ENCODE data around the gene TEX51.

The TEX51 gene

GRCh38 chr2:126898636-126899035, at the start of gene TEX51:
TEX51 (plus strand) TSS chr2:126898890; CDS start chr2:126898919, 29 bp downstream.
- no peak for ATAC-seq
- no peak for DNase-seq

DNA sequence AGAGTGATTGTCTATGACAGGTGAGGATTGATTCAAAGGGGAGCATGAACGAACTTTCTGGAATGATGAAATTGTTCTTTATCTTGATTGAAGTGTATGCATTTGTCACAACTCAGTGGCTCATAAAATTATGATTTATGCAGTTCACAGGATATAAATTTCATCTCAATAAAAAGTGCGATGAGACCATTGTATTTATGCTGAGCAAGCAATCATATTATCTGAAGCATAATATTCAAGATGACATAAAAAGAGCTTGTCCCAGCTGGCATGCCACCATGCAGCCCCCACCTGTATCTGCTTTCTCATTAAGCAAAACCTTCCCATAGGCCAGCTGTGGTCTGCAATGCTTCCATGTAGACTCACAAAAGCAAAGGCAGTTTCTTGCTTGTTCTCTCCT, 49.6 kb upstream of the TEX51 start:
- no peak for DNase-seq
- no peak for ATAC-seq

- no peak for ATAC-seq
Observed at GRCh38 chr2:126849486-126849885, 49.2 kb upstream of the TEX51 start.

GRCh38 chr2:126849991-126850535, 48.6 kb upstream of the TEX51 start:
- no peak for ATAC-seq

More at GRCh38 chr2:126849486-126849885, 49.2 kb upstream of the TEX51 start:
- DNase-seq: no peak

GRCh38 chr2:126850940-126851339, 47.8 kb upstream of the TEX51 start:
- no peak for DNase-seq
- no peak for ATAC-seq

More at GRCh38 chr2:126849991-126850535, 48.6 kb upstream of the TEX51 start:
- DNase-seq: no peak

GRCh38 chr2:126851756-126852155, 46.9 kb upstream of the TEX51 start:
- DNase-seq (no peak), ATAC-seq (no peak)

GRCh38 chr2:126852361-126852760, 46.3 kb upstream of the TEX51 start:
- DNase-seq: no peak
- no peak for ATAC-seq

DNA sequence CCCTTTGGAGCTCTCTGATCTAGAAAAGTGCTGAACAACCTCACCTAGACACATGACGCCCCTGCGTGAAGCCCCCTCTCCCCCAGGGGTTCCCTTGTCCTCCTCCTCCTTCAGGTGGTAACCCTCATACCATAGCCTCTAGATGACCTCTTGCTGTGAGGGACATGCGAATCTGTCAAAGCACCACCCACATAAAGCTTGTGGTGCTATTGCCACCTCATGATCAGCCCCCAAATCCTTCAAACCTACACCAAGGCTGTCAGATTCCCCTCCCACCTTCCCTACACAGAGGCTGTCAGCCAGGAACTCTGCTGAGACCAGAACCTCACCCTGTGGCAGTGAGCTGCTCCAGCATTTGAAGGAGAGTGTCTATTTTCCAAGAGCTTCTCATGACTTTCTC, 43.1 kb upstream of the TEX51 start:
- DNase-seq (no peak), ATAC-seq (no peak)

DNA sequence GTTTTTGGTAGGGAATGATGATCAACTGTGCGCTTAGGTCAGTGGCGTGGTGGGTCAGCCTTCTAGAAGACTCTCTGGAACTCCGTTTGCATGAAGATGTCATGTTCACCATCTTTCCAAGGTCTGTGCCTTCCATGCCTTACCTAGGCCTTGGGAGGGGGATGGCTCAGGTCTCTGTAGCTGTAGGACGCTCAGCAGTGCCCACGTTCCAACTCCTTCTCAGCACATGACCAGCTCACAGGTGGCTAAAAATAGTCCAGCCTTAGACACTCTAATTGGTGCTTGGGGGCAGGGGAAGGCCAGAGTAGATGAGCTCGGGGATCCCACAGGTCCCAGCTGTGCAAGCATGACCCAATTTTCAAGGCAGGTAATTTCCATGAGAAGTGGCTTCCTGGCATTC, 42.3 kb upstream of the TEX51 start:
- DNase-seq (no peak), ATAC-seq (no peak)

GRCh38 chr2:126857502-126857901, 41.2 kb upstream of the TEX51 start:
- ATAC-seq (peak; percentile 24), DNase-seq (no peak)

DNA sequence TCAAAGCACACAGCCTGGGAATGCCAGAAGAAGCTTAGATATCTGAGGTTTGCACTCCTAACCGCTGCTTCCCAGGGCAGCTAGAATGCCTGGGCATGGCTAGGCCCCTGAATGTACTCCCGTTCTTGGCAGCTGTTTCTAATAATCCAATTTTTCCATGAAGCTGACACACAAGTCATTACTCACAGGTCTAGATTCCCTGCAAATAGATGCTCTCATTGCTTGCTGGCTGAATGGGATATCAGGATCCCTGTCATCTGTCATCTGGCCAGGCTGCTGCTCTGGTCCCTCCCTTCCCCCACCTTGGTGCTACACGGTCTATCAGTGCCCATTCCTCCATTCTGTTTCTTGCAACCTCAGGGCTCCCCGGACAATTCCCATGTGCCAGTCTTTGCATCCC, 40.7 kb upstream of the TEX51 start:
- ATAC-seq (no peak), DNase-seq (no peak)

GRCh38 chr2:126858436-126858835, 40.3 kb upstream of the TEX51 start:
- DNase-seq: no peak
- ATAC-seq: no peak

GRCh38 chr2:126858991-126859390, 39.7 kb upstream of the TEX51 start:
- DNase-seq: no peak

DNA sequence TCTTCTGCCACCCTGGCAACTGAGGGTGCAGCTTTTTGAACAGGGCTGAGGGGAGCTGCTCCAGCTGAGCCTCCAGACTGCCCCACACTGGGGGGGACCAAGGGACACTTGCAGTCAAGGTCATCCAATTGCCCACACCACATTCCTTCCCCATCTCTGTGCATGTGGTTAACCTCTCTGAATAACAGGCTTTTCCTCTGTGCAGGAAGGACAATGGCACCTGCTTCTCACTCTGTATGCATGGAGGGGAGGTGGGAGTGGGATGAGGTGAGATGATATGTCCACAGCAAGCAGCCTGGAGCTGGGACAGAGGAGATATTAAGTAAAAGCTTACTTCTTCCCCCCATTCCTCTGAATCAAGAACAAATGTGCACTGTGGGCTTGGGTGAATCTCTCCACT, 39.1 kb upstream of the TEX51 start:
- ATAC-seq (no peak), DNase-seq (no peak)

More at GRCh38 chr2:126858991-126859390, 39.7 kb upstream of the TEX51 start:
- no peak for ATAC-seq

GRCh38 chr2:126860385-126860784, 38.3 kb upstream of the TEX51 start:
- DNase-seq: no peak
- ATAC-seq: no peak

DNA sequence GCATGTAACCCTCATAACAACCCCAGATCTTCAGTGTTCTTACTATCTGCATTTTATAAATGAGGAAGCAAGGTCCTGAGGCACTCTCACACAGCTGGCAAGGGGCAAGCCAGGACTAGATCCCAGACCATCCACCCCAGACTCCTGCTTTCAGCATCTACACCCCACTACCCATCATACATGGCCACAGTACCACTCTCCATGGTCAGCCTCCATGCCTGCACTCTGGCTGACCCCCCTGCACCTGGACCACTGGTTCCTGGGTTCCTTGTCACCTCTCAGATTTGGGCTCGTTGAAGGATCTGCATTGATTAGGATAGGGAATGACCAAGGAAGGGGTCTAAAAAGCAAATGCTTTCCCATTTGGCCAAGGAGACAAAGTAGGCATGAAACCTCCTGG, 36.0 kb upstream of the TEX51 start:
- ATAC-seq (no peak), DNase-seq (no peak)

DNA sequence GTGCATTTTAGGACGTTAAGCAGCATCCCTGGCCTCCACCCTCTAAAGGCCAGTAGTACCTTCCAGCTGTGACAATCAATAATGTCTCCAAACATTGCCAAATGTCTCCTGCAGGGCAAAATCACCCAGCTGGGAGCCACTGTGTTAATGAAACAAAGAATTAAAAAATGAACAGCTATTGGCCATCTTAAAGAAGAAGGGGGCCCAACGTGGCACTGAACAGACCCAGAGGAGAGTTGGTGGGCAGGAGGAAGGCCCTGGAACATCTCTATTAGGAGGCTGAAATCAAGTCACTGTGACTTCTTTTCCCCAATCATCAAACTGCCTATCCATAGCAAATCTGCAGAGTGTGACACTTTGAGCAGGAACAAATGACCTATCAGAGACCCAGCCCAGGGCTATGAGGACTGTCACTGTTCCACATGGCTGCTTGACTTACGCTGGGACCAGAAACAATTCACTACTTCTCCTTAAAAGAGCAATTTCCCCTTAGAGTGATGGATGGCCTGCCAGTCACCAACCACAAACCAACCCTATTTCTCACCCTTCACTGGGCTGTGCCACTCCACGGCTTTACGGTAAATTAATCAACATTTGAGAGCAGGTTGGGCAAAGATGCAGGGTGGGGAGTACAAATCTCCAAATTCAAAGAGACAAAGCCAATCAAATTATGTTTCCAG, 35.2 kb upstream of the TEX51 start:
- no peak for ATAC-seq
- no peak for DNase-seq

DNA sequence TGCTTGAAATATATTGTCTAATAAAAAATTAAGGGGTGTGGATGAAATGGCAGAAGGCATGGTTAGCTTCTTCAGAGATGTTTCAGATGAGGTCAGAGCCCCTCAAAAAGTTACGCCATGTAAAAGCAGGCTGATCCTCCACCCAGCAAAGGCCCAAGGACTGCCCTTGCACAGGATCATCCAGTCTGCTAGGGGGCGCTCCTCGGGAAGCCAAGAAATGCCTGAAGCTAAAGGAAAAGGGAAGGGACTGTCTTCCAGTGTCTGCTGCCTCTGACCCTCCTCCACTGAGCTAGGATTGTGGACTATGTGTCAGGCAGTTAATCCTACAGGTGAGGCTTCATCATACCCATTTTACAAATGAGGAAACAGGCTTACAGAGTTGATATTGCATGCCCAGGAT, 33.8 kb upstream of the TEX51 start:
- DNase-seq (no peak), ATAC-seq (no peak)

- no peak for ATAC-seq
- DNase-seq: no peak
Observed at GRCh38 chr2:126866451-126866850, 32.2 kb upstream of the TEX51 start.

DNA sequence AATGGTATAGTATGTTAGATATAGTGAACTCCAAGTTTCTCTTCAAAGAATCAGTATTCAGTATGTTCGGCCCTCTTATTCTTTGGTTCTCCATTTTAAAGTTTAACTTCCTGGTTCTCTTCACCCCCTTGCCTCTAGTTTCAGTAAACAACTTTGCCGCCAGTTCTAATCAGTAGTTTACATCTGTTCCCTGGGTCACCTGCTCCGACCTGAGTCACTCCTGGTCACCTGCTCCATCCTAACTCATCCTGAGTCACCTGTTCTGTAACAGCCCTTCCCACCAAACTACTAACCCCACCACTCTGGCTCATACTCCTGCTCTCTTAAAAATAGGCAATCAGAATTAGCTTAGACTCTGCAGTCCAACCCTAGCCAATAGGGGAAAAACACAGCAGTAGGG, 23.7 kb upstream of the TEX51 start:
- DNase-seq (no peak), ATAC-seq (no peak)

- ATAC-seq: no peak
- no peak for DNase-seq
Observed at GRCh38 chr2:126876631-126877030, 22.1 kb upstream of the TEX51 start.

DNA sequence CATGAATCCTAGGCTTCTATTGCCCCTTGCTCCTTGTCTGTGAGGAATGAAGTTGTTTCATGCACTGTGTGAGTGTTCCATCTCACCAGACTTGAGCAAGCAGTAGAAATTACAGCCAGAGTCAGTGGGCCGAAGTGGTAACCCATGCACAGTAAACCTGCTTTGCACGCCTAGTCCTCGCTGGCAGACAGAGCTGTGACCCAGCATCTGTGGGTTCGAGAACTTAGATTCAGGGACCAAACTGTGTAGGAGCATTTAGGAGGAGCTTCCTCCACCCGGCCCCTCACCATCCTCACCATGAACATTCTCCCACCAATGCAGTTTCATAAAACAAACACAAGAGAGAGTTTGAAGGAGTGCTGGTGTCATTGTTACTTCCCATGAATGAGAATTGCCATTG, 21.6 kb upstream of the TEX51 start:
- ATAC-seq (no peak), DNase-seq (no peak)

DNA sequence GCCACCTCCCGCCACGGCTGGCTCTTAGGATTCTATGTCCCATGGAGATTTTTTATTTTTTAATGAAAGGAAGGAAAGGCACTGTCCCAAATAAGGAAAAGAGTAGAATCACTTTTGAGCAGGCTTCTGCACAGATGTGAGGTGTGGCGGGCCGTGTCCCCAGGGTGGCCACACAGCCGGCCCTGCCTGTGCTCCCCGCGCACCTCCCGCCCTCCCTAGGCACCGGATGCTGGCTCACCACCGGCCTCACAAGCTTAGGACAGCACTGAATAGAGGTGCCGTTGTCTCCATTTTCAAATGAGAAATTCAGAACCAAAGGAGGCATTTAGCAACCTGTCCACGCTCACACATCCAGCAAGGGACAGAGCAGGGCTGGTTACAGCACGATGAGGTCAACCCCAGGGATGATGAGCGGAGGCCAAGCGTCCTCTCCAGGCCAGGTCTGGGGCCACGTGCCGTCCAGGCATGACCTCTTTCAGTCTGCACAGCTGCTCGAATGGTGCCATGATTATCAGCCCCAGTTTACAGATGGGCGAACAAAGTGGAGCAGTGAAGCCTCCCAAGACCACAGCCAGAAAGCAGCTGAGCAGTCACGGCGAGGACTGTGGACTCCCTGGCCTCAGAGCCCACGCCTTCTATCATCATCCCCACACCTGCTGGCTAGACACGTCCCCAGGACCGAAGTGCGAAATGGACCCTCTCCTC, 20.7 kb upstream of the TEX51 start:
- no peak for ATAC-seq
- DNase-seq: no peak

GRCh38 chr2:126878601-126879000, 20.1 kb upstream of the TEX51 start:
- DNase-seq: no peak

More at GRCh38 chr2:126878601-126879000, 20.1 kb upstream of the TEX51 start:
- no peak for ATAC-seq

Data from stimulated activated naive CD8-positive, alpha-beta T cell treated with anti-CD3 and anti-CD28 coated beads, Interleukin-15, Interleukin-2, amounts not matched to agents 100 U/mL and 50 U/mL, for 24 hours (primary cell).